Measurements from ENCODE around the gene PALM3.
"Not testable (repeated sequence)": the region's sequence is repeated elsewhere in the genome, so short reads cannot be mapped to it uniquely, and the experiment has no call there.

PALM3 gene

DNA sequence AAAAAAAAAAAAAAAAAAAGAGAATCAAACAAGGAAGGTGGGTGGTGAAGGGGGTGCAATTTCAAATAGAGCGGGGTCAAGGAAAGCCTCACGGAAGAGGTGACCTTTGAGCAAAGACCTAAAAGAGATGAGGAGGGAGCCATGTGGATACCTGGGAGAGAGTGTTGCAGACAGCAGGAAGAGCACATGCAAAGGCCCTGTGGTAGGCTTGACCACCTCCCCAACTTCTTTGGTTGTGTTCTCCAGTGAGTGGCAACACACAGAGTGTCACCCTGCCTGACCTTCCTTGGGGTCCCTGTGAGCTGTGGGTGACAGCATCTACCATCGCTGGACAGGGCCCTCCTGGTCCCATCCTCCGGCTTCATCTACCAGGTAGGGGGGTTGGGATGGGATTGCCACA lies 11.4 kb downstream of the PALM3 start (continued):
- no peak for TF ChIP-seq ZC3H10 (CRISPR knock-in tag; IDR thresholded peaks at IDR 0.05)

DNA sequence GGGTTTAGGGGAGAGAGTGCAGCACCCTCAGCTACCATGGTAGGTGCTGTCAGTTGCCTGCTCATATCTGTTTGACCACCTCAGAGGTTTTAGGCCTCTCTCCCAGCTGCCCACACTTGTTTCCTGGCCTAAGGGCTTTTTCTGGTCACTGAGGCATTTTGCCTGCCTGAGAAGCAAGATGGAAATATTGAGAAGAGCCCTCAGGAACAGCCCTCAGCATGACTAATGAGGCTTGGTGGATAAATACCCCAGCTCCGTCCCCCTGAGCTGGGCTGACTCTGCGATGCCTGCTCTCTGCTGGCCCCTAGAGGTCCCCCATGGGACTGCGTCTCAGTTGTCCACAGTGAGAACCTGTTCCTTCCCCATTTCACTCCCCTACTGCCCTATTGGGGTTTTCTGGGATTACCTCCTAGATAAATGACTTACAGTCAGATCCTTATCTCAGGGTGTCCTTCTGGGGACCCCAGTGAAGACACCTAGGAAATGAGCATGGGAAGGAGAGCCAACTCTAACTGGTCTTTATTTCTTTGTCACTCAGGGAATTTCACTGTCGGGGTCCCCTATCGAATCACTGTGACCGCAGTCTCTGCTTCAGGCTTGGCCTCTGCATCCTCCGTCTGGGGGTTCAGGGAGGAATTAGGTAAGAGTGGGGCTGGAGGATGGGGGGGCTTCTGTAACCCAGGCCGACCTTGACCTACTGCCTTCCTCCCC lies 13.3 kb downstream of the PALM3 start:
- ATAC-seq, result peak; percentile 58; the same call in 2 of the 3 replicates
- no peak for TF ChIP-seq ZNF8 (CRISPR knock-in tag; IDR thresholded peaks at IDR 0.05)
- no peak for TF ChIP-seq CSRNP3 (CRISPR knock-in tag; IDR thresholded peaks at IDR 0.05)
- no peak for TF ChIP-seq SNAI2 (CRISPR knock-in tag; IDR thresholded peaks at IDR 0.05)
- no peak for TF ChIP-seq ZFP3 (CRISPR knock-in tag; IDR thresholded peaks at IDR 0.05)
- TF ChIP-seq ISL1 (CRISPR knock-in tag; IDR thresholded peaks at IDR 0.05), result no peak
- no peak for TF ChIP-seq ZNF565 (CRISPR knock-in tag; conservative IDR thresholded peaks at IDR 0.05; ENCODE audit: low read depth)
- TF ChIP-seq PPARA (CRISPR knock-in tag; IDR thresholded peaks at IDR 0.05; ENCODE audit: borderline replicate concordance), result no peak
- no peak for TF ChIP-seq ZC3H10 (CRISPR knock-in tag; IDR thresholded peaks at IDR 0.05)
- no peak for TF ChIP-seq OSR1 (CRISPR knock-in tag; IDR thresholded peaks at IDR 0.05)
- TF ChIP-seq BACH2 (CRISPR knock-in tag; IDR thresholded peaks at IDR 0.05; ENCODE audit: borderline replicate concordance), result no peak
- no peak for TF ChIP-seq PATZ1 (CRISPR knock-in tag; IDR thresholded peaks at IDR 0.05; ENCODE audit: borderline replicate concordance)
- no peak for TF ChIP-seq TCF4 (CRISPR knock-in tag; IDR thresholded peaks at IDR 0.05; ENCODE audit: borderline replicate concordance)
- no peak for TF ChIP-seq CSDC2 (CRISPR knock-in tag; IDR thresholded peaks at IDR 0.05)
- no peak for TF ChIP-seq GLIS3 (CRISPR knock-in tag; IDR thresholded peaks at IDR 0.05)
- no peak for TF ChIP-seq ESRRG (CRISPR knock-in tag; IDR thresholded peaks at IDR 0.05)
- no peak for TF ChIP-seq ARNTL (CRISPR knock-in tag; IDR thresholded peaks at IDR 0.05; ENCODE audit: borderline replicate concordance, low read depth)
- no peak for TF ChIP-seq CREB5 (CRISPR knock-in tag; IDR thresholded peaks at IDR 0.05; ENCODE audit: low read depth)

- ATAC-seq, result not testable (repeated sequence)
These were observed 14.0 kb downstream of the PALM3 start for GRCh38 chr19:14047866-14048265.

- ATAC-seq, result peak; percentile 97
These were observed 18.9 kb downstream of the PALM3 start for GRCh38 chr19:14042659-14043608.

GRCh38 chr19:14039181-14039580 lies 22.7 kb downstream of the PALM3 start:
- TF ChIP-seq PPARA (CRISPR knock-in tag; IDR thresholded peaks at IDR 0.05; ENCODE audit: borderline replicate concordance), result no peak

DNA sequence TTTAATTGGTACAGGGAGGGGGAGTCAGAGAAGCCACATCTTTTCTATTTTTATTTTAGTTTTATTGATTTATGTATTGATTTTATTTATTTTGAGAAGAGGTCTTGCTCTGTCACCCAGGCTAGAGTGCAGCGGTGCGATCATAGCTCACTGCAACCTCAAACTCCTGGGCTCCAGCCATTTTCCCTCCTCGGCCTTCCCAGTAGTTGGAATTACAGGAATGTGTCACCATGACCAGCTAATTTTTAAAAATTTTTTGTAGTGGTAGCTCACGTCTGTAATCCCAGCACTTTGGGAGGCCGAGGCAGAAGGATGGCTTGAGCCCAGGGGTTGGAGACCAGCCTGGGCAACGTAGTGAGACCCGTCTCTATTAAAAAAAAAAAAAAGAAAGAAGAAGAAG lies 26.2 kb downstream of the PALM3 start:
- TF ChIP-seq ZNF8 (CRISPR knock-in tag; IDR thresholded peaks at IDR 0.05), result no peak
- no peak for TF ChIP-seq CREB5 (CRISPR knock-in tag; IDR thresholded peaks at IDR 0.05; ENCODE audit: low read depth)
- no peak for TF ChIP-seq OSR1 (CRISPR knock-in tag; IDR thresholded peaks at IDR 0.05)
- no peak for TF ChIP-seq ESRRG (CRISPR knock-in tag; IDR thresholded peaks at IDR 0.05)
- no peak for ATAC-seq

More at GRCh38 chr19:14039181-14039580, 22.7 kb downstream of the PALM3 start:
- ATAC-seq, result no peak

DNA sequence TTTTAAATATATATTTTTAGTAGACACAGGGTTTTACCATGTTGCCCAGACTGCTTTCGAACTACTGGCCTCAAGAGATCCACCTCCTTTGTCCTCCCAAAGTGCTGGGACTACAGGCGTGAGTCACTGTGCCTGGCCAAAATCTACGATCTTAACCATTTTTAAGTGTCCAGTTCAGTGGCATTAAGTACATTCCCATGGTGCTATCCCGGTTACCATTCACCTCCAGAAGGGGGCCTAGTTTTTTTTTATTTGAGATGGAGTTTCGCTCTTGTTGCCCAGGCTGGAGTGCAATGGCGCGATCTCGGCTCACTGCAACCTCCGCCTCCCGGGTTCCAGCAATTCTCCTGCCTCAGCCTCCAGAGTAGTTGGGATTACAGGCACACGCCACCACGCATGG lies 26.7 kb downstream of the PALM3 start:
- ATAC-seq, result not testable (repeated sequence)

Measured in SK-N-SH treated with all-trans-retinoic acid at 6 μM for 48 hours (cell line).